Measurements from ENCODE around the gene IRF2BPL.

- TF ChIP-seq, protein P1, sequence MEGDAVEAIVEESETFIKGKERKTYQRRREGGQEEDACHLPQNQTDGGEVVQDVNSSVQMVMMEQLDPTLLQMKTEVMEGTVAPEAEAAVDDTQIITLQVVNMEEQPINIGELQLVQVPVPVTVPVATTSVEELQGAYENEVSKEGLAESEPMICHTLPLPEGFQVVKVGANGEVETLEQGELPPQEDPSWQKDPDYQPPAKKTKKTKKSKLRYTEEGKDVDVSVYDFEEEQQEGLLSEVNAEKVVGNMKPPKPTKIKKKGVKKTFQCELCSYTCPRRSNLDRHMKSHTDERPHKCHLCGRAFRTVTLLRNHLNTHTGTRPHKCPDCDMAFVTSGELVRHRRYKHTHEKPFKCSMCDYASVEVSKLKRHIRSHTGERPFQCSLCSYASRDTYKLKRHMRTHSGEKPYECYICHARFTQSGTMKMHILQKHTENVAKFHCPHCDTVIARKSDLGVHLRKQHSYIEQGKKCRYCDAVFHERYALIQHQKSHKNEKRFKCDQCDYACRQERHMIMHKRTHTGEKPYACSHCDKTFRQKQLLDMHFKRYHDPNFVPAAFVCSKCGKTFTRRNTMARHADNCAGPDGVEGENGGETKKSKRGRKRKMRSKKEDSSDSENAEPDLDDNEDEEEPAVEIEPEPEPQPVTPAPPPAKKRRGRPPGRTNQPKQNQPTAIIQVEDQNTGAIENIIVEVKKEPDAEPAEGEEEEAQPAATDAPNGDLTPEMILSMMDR (IDR thresholded peaks at IDR 0.05): no peak
- no peak for TF ChIP-seq POLR2A (IDR thresholded peaks at IDR 0.05)
Observed at GRCh38 chr14:77018785-77019184, 9.7 kb downstream of the IRF2BPL start.
